Trophoblast cell (in vitro differentiated cells and primary cell): ENCODE results near the gene GULP1.

Experiments
- DNase-seq, 2 donors: peaks; one replicate each; pipeline ENCODE4 v3.0.0-alpha.2; 2016
- H2AFZ ChIP-seq: 2 replicates; pipeline ENCODE4 v1.6.1; 2013; ENCODE audit warnings: low read length, moderate library complexity, mild to moderate bottlenecking; ENCODE audit not compliant: insufficient read depth, poor library complexity
- H2AK5ac ChIP-seq: 2 replicates; pipeline ENCODE4 v1.6.1; 2013; ENCODE audit warnings: mild to moderate bottlenecking, low read length
- H2BK120ac ChIP-seq: 2 replicates; pipeline ENCODE4 v1.6.1; 2013; ENCODE audit warnings: low read length, mild to moderate bottlenecking, moderate library complexity; ENCODE audit not compliant: insufficient read depth, poor library complexity
- H2BK12ac ChIP-seq: 2 replicates; pipeline ENCODE4 v1.6.1; 2013; ENCODE audit warnings: mild to moderate bottlenecking, low read length, moderate library complexity
- H2BK5ac ChIP-seq: 2 replicates; pipeline ENCODE4 v1.6.1; 2013; ENCODE audit warnings: low read length, low read depth, moderate library complexity, mild to moderate bottlenecking; ENCODE audit not compliant: poor library complexity
- H3K14ac ChIP-seq: 2 replicates; pipeline ENCODE4 v1.6.1; 2013; ENCODE audit warnings: mild to moderate bottlenecking, low read length
- H3K18ac ChIP-seq: 2 replicates; pipeline ENCODE4 v1.6.1; 2013; ENCODE audit warnings: mild to moderate bottlenecking, low read length
- H3K23ac ChIP-seq: 2 replicates; pipeline ENCODE4 v1.6.1; 2013; ENCODE audit warnings: low read length
- H3K27ac ChIP-seq: 2 replicates; pipeline ENCODE4 v1.5.1; 2013; ENCODE audit warnings: low read depth, mild to moderate bottlenecking, inconsistent platforms, low read length, moderate library complexity
- H3K27me3 ChIP-seq: 2 replicates; pipeline ENCODE4 v1.6.1; 2013; ENCODE audit warnings: inconsistent platforms, mild to moderate bottlenecking, low read length, moderate library complexity; ENCODE audit not compliant: insufficient read depth
- H3K36me3 ChIP-seq, 2 experiments: 1 replicate in 1 of 2; 2 replicates in 1 of 2; pipeline ENCODE4 v1.6.1; 2013; ENCODE audit warnings: low read length in 2 of 2, mild to moderate bottlenecking in 2 of 2, moderate library complexity in 1 of 2; ENCODE audit not compliant: insufficient read depth in 2 of 2, control insufficient read depth in 1 of 2
- H3K4ac ChIP-seq: 2 replicates; pipeline ENCODE4 v1.6.1; 2013; ENCODE audit warnings: low read depth, mild to moderate bottlenecking, low read length, moderate library complexity
- H3K4me1 ChIP-seq, 2 experiments: 1 replicate in 1 of 2; 2 replicates in 1 of 2; pipeline ENCODE4 v1.6.1; 2013; ENCODE audit warnings: low read length in 2 of 2, mild to moderate bottlenecking in 2 of 2, moderate library complexity in 1 of 2; ENCODE audit not compliant: insufficient read depth in 2 of 2, control insufficient read depth in 1 of 2
- H3K4me2 ChIP-seq: 2 replicates; pipeline ENCODE4 v1.6.1; 2013; ENCODE audit warnings: inconsistent platforms, mild to moderate bottlenecking, low read length, moderate library complexity
- H3K4me3 ChIP-seq: 2 replicates; pipeline ENCODE4 v1.5.1; 2013; ENCODE audit warnings: mild to moderate bottlenecking, low read depth, low read length, inconsistent platforms
- H3K79me1 ChIP-seq: one replicate; pipeline ENCODE4 v1.6.1; 2013; ENCODE audit warnings: low read length
- H3K79me2 ChIP-seq: 2 replicates; pipeline ENCODE4 v1.6.1; 2013; ENCODE audit warnings: low read length, mild to moderate bottlenecking; ENCODE audit not compliant: control insufficient read depth, insufficient read depth, poor library complexity
- H3K9ac ChIP-seq: 2 replicates; pipeline ENCODE4 v1.6.1; 2013; ENCODE audit warnings: mild to moderate bottlenecking, low read length
- H3K9me3 ChIP-seq: 2 replicates; pipeline ENCODE4 v1.6.1; 2013; ENCODE audit warnings: low read depth, mild to moderate bottlenecking, control low read depth, inconsistent platforms, low read length; ENCODE audit not compliant: insufficient read depth
- H4K12ac ChIP-seq: 2 replicates; pipeline ENCODE4 v1.6.1; 2013; ENCODE audit warnings: low read depth, mild to moderate bottlenecking, low read length, moderate library complexity
- H4K8ac ChIP-seq: 2 replicates; pipeline ENCODE4 v1.6.1; 2013; ENCODE audit warnings: low read depth, mild to moderate bottlenecking, low read length, moderate library complexity
- H4K91ac ChIP-seq: one replicate; pipeline ENCODE4 v1.6.1; 2013; ENCODE audit warnings: low read depth, mild to moderate bottlenecking, low read length, moderate library complexity
- WGBS: extraction: QIAGEN DNeasy Blood & Tissue Kit; methylation state at CpG from one replicate; pipeline ENCODE4 v1.1.7; 2013; ENCODE audit warnings: missing lambda C conversion rate; ENCODE audit not compliant: insufficient read length, insufficient coverage; ENCODE audit errors: extremely low coverage; 5-methylcytosine and 5-hydroxymethylcytosine counted together

Gene GULP1

GRCh38 chr2:188425266-188425665 lies 133.6 kb downstream of the GULP1 start:
- Histone ChIP-seq H3K36me3 (no peaks in the 10 kb centered on the region), H2BK12ac (no peak overlapping the region), H3K4me3 (no peak overlapping the region), H2AFZ (no peak overlapping the region), H3K4me1 (no peaks in the 10 kb centered on the region), H3K4me2 (no peak overlapping the region), H3K18ac (no peak overlapping the region), H2BK5ac (no peak overlapping the region), H3K9ac (no peak overlapping the region), H3K14ac (no peak overlapping the region), H3K27ac (no peak overlapping the region), H3K4ac (no peak overlapping the region), H3K23ac (no peak overlapping the region), H4K8ac (no peak overlapping the region), H2AK5ac (no peak overlapping the region), H3K27me3 (no peaks in the 10 kb centered on the region), H4K91ac (no peak overlapping the region), H3K9me3 (no peaks in the 10 kb centered on the region), H3K79me2 (no peaks in the 10 kb centered on the region), H3K79me1 (no peaks in the 10 kb centered on the region), H4K12ac (no peak overlapping the region), H2BK120ac (no peak overlapping the region)
- WGBS = no CpG with 5 or more reads among the region's 2 CpGs
- no peak for DNase-seq

GRCh38 chr2:188426121-188426520 lies 134.4 kb downstream of the GULP1 start:
- H3K4me2 ChIP-seq = no peak overlapping the region
- no peak overlapping the region for H3K18ac ChIP-seq
- H3K4me1 ChIP-seq = no peaks in the 10 kb centered on the region
- WGBS = no CpG with 5 or more reads among the region's 2 CpGs
- no peak overlapping the region for H2AFZ ChIP-seq
- H3K14ac ChIP-seq = no peak overlapping the region
- no peak overlapping the region for H2AK5ac ChIP-seq
- H2BK12ac ChIP-seq = no peak overlapping the region
- no peaks in the 10 kb centered on the region for H3K79me2 ChIP-seq
- H3K4me3 ChIP-seq = no peak overlapping the region
- no peak overlapping the region for H3K9ac ChIP-seq
- no peaks in the 10 kb centered on the region for H3K9me3 ChIP-seq
- H3K36me3 ChIP-seq = no peaks in the 10 kb centered on the region
- no peak overlapping the region for H3K4ac ChIP-seq
- no peaks in the 10 kb centered on the region for H3K27me3 ChIP-seq
- no peak overlapping the region for H3K23ac ChIP-seq
- no peak overlapping the region for H2BK120ac ChIP-seq
- no peaks in the 10 kb centered on the region for H3K79me1 ChIP-seq
- no peak overlapping the region for H4K91ac ChIP-seq
- no peak overlapping the region for H2BK5ac ChIP-seq
- no peak overlapping the region for H4K12ac ChIP-seq
- H3K27ac ChIP-seq = no peak overlapping the region
- H4K8ac ChIP-seq = no peak overlapping the region
- no peak for DNase-seq

DNA sequence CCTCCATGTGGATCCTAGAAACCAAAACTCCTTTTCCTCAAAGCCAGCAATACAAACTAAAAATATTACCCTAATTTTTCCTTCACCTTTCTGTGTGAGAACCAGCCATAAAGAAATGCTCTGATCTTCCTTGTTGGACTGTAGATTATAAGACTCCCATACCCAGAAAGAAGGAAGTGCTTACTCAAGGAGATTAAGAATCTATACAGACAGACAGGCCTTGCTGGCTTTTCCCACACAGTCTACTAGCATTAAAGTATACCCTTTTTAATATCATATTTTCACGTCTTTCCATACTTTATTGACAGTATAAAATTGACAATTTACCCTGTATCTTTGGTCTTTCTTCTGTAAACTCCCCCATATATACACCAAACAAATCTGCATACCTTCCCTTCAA lies 139.0 kb downstream of the GULP1 start:
- no peak overlapping the region for H3K23ac ChIP-seq
- H4K91ac ChIP-seq = no peak overlapping the region
- no peak overlapping the region for H3K18ac ChIP-seq
- H4K8ac ChIP-seq = no peak overlapping the region
- no peak overlapping the region for H3K9ac ChIP-seq
- no peaks in the 10 kb centered on the region for H3K4me1 ChIP-seq
- H3K9me3 ChIP-seq = no peaks in the 10 kb centered on the region
- H3K79me1 ChIP-seq = no peaks in the 10 kb centered on the region
- no peak overlapping the region for H3K4ac ChIP-seq
- no peaks in the 10 kb centered on the region for H3K36me3 ChIP-seq
- no CpG with 5 or more reads among the region's 1 CpG for WGBS
- H3K27me3 ChIP-seq = no peaks in the 10 kb centered on the region
- H2BK12ac ChIP-seq = no peak overlapping the region
- no peak overlapping the region for H3K27ac ChIP-seq
- no peak overlapping the region for H2AFZ ChIP-seq
- H2AK5ac ChIP-seq = no peak overlapping the region
- no peak for DNase-seq
- H3K79me2 ChIP-seq = no peaks in the 10 kb centered on the region
- no peak overlapping the region for H2BK5ac ChIP-seq
- H3K4me2 ChIP-seq = no peak overlapping the region
- H3K14ac ChIP-seq = no peak overlapping the region
- no peak overlapping the region for H3K4me3 ChIP-seq
- H4K12ac ChIP-seq = no peak overlapping the region
- no peak overlapping the region for H2BK120ac ChIP-seq

DNA sequence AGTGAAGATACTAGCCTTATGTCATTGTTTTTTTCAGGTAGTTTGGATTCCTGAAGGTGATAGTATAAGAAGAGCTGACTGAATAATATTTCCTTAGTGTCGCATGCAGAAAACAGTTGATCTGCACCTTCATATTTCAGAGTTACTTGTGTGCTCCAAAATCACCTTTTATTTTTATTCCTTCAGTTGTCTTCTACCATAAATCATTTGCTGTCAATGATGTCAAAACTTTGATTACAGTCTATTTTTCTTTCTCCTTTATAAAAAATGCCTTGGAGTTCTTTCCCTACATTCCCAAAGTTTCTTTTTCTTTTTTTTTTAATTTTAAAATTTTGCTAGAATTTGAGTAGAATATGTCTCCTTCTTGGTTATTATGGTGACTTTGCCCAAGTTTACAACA lies 142.3 kb downstream of the GULP1 start:
- Histone ChIP-seq H2AFZ (no peak overlapping the region), H3K14ac (no peak overlapping the region), H2AK5ac (no peak overlapping the region)

More for the DNA sequence above, 142.3 kb downstream of the GULP1 start:
- Histone ChIP-seq H3K18ac (no peak overlapping the region), H2BK12ac (no peak overlapping the region), H2BK120ac (no peak overlapping the region), H3K79me1 (no peaks in the 10 kb centered on the region), H3K27me3 (no peaks in the 10 kb centered on the region), H4K91ac (no peak overlapping the region), H4K8ac (no peak overlapping the region), H3K79me2 (no peaks in the 10 kb centered on the region), H3K4me3 (no peak overlapping the region), H2BK5ac (no peak overlapping the region), H3K9me3 (no peaks in the 10 kb centered on the region), H3K4me1 (no peaks in the 10 kb centered on the region), H3K36me3 (no peaks in the 10 kb centered on the region), H3K23ac (no peak overlapping the region), H3K4ac (no peak overlapping the region), H3K4me2 (no peak overlapping the region), H3K27ac (no peak overlapping the region), H3K9ac (no peak overlapping the region), H4K12ac (no peak overlapping the region)
- WGBS = no CpG with 5 or more reads among the region's 1 CpG
- no peak for DNase-seq
